Measurements from ENCODE around the gene CYP2A7. TPM values are rescaled to one million over a fixed set of nuclear protein-coding genes. Genes with fewer than 3 reads are reported as not detected.

CYP2A7 gene
- total and polyA plus RNA-seq, 2 of the 8 experiments (the other 6 are each of a cell fraction or from before 2014, with no cell fraction given) = 0.23 TPM; not detected in 1

- DNase-seq (ENCODE audit: low read depth in 1 of 2, low spot score in 2 of 2) = no peak
- H3K18ac ChIP-seq (ENCODE audit: extremely low read depth, low read length) = no peak overlapping the region
- no peaks in the 10 kb centered on the region for H3K36me3 ChIP-seq (ENCODE audit: control insufficient read depth in 2 of 4, insufficient read depth in 4 of 4, low read length in 3 of 4)
- no peak overlapping the region for H3K4ac ChIP-seq (replicated peaks; ENCODE audit: insufficient read length, low read depth, low read length)
- CTCF ChIA-PET (ENCODE audit: partially characterized antibody) = no interaction called here
- no peak overlapping the region for H2BK20ac ChIP-seq (ENCODE audit: low read length)
- H3K23ac ChIP-seq (ENCODE audit: insufficient read length) = no peak overlapping the region
- no peaks in the 10 kb centered on the region for H3K79me2 ChIP-seq (ENCODE audit: control insufficient read depth in 1 of 2, insufficient read depth in 2 of 2, low read length in 2 of 2)
- H3K56ac ChIP-seq (replicated peaks; ENCODE audit: insufficient read length, low read depth, low read length) = no peak overlapping the region
- no peak overlapping the region for H4K5ac ChIP-seq (ENCODE audit: insufficient read length, low read depth, low read length)
- no peak for TF ChIP-seq SRF (IDR thresholded peaks at IDR 0.05; ENCODE audit: low read depth, low read length)
- TF ChIP-seq CEBPB (IDR thresholded peaks at IDR 0.05; ENCODE audit: low read depth, low read length) = no peak
- TF ChIP-seq JUN (IDR thresholded peaks at IDR 0.05; ENCODE audit: low read depth, low read length) = no peak
- TF ChIP-seq ATF2 (IDR thresholded peaks at IDR 0.05; ENCODE audit: low read length) = no peak
- TF ChIP-seq FOSL1 (IDR thresholded peaks at IDR 0.05; ENCODE audit: insufficient read depth, low read depth, low read length) = no peak
- H2BK15ac ChIP-seq (ENCODE audit: low read length) = no peak overlapping the region
- no peak overlapping the region for H4K91ac ChIP-seq (replicated peaks; ENCODE audit: insufficient read length, low read length)
- H2AFZ ChIP-seq (ENCODE audit: low read length) = no peak overlapping the region
- peaks cover 0 to 3% (median 0%) of the 10 kb centered on the region in 4 experiments; a peak in 2 of 7 replicates for H3K4me1 ChIP-seq (replicated peaks in 1 of 4; ENCODE audit: control insufficient read depth in 3 of 4, insufficient read depth in 4 of 4, low read length in 3 of 4)
- H3K27ac ChIP-seq (ENCODE audit: low read depth, low read length) = no peak overlapping the region
- FAIRE-seq = no peak
- H3K27me3 ChIP-seq (replicated peaks in 1 of 4; ENCODE audit: control insufficient read depth in 3 of 4, extremely low read depth in 1 of 4, insufficient read depth in 3 of 4, low read length in 3 of 4) = no peaks in the 10 kb centered on the region; a peak in 1 of 7 replicates
- H3K23me2 ChIP-seq (ENCODE audit: low read depth, low read length) = no peaks in the 10 kb centered on the region
- H3K9me3 ChIP-seq (ENCODE audit: insufficient read depth in 2 of 2, low read depth in 1 of 2, low read length in 1 of 2) = no peaks in the 10 kb centered on the region
- H3K4me3 ChIP-seq (ENCODE audit: extremely low read depth in 1 of 4, insufficient read depth in 2 of 4, low read depth in 3 of 4, low read length in 4 of 4) = no peak overlapping the region
- 87% methylated on average over 1 of the region's 1 CpG; no CpG with 5 or more reads in 1 of the 2 experiments for WGBS, 2 experiments (ENCODE audit: extremely low coverage in 1 of 2, insufficient coverage in 1 of 2, insufficient read length in 1 of 2, insufficient replicate concordance in 2 of 2, low coverage in 1 of 2, low lambda C conversion rate in 2 of 2, missing lambda C conversion rate in 1 of 2)
- POLR2A ChIA-PET (ENCODE audit: partially characterized antibody) = no interaction called here
- H2BK120ac ChIP-seq (replicated peaks; ENCODE audit: low read depth, low read length) = no peak overlapping the region
- no peak overlapping the region for H3K4me2 ChIP-seq (ENCODE audit: insufficient read depth in 1 of 2, low read depth in 2 of 2, low read length in 2 of 2)
- no peaks in the 10 kb centered on the region for H3K79me1 ChIP-seq (ENCODE audit: low read depth, low read length)
- H3K14ac ChIP-seq (ENCODE audit: insufficient read length) = no peak overlapping the region
- H2BK5ac ChIP-seq (ENCODE audit: low read depth, low read length) = no peak overlapping the region
- H2AK5ac ChIP-seq (ENCODE audit: low read depth, low read length) = no peak overlapping the region
- H3K9ac ChIP-seq (replicated peaks in 1 of 4; ENCODE audit: extremely low read depth in 1 of 4, low read depth in 3 of 4, low read length in 3 of 4) = no peak overlapping the region
- H4K8ac ChIP-seq (ENCODE audit: extremely low read depth, insufficient read depth, low read length) = no peak overlapping the region
- H4K20me1 ChIP-seq (replicated peaks in 1 of 2; ENCODE audit: control insufficient read depth in 1 of 2, insufficient read depth in 2 of 2, low read length in 2 of 2) = no peaks in the 10 kb centered on the region
- no peak overlapping the region for H2BK12ac ChIP-seq (ENCODE audit: low read depth, low read length)
Measured at GRCh38 chr19:40928850-40929249, 46.8 kb upstream of the CYP2A7 start.
